Parathyroid adenoma (tissue), 2 donors: ENCODE data around the gene FAM163B.

Source experiments
- H2AFZ ChIP-seq: fragments of 300-600 bp; sonication (generic); one replicate; pipeline ENCODE4 v1.7.0; 2017; ENCODE audit warnings: antibody characterized with exemption, mild to moderate bottlenecking
- H3K27ac ChIP-seq: fragments of 300-600 bp; sonication (generic); one replicate; pipeline ENCODE4 v1.7.0; 2017
- H3K27me3 ChIP-seq: fragments of 300-600 bp; sonication (generic); one replicate; pipeline ENCODE4 v1.7.0; 2017; ENCODE audit warnings: low read length; ENCODE audit not compliant: control insufficient read depth, insufficient read depth
- H3K36me3 ChIP-seq: fragments of 300-600 bp; sonication (generic); one replicate; pipeline ENCODE4 v1.7.0; 2017; ENCODE audit warnings: low read length; ENCODE audit not compliant: control insufficient read depth, insufficient read depth
- H3K4me1 ChIP-seq: fragments of 300-600 bp; sonication (generic); one replicate; pipeline ENCODE4 v1.7.0; 2017; ENCODE audit warnings: control low read depth
- H3K4me2 ChIP-seq: fragments of 300-600 bp; sonication (generic); one replicate; pipeline ENCODE4 v1.7.0; 2017; ENCODE audit warnings: low read length
- H3K4me3 ChIP-seq: fragments of 300-600 bp; sonication (generic); one replicate; pipeline ENCODE4 v1.7.0; 2017; ENCODE audit warnings: low read depth, low read length
- H3K79me2 ChIP-seq: fragments of 300-600 bp; sonication (generic); one replicate; pipeline ENCODE4 v1.7.0; 2017; ENCODE audit warnings: control low read depth
- H3K9ac ChIP-seq: fragments of 300-600 bp; sonication (generic); one replicate; pipeline ENCODE4 v1.7.0; 2017; ENCODE audit warnings: mild to moderate bottlenecking
- H3K9me3 ChIP-seq: fragments of 300-600 bp; sonication (generic); one replicate; pipeline ENCODE4 v1.7.0; 2017; ENCODE audit warnings: low read length; ENCODE audit not compliant: control insufficient read depth
- TF ChIP-seq, protein P1 (sequence below): fragments of 300-600 bp; sonication (generic); IDR thresholded peaks from one replicate; pipeline ENCODE4 v1.7.0; 2017; ENCODE audit warnings: antibody characterized with exemption, mild to moderate bottlenecking
- donor health status: primary hyperparathyroidism.

Gene FAM163B

DNA sequence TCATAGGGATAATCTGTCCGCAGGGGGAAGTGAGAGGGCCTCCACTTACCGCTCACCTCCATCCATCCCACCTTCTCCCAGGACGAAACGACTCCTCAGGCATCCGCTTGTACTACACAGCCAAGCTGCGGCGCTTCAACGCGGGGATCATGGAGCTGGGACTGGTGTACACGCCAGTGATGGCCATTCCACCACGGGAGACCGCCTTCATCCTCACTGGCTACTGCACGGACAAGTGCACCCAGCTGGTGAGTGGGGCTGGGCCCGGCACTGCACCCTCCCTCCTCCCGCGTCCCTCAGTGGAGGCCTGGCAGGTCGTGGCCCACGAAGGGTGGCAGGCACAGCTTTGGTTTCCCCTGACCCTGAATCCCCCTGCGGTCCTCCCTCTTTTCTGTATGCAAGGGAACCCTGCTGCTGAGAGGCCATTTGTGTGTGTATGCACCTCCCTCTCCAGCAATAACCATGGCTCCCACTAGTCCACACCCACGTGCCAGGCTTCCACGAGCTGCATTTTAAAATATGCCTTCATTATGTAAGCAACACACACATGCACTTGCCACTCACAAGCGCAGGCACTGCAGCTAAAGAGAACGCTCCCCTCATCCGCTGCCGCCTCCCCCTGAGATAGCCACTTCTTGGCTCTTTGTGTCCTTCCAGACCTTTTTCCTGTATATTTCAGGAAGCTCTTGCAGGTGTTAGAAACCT is 38.7 kb upstream of the FAM163B start:
- Histone ChIP-seq H3K4me1 (no peaks in the 10 kb centered on the region), H3K27me3 (peaks cover 3% of the 10 kb centered on the region), H2AFZ (no peak overlapping the region), H3K9me3 (no peaks in the 10 kb centered on the region), H3K4me2 (no peak overlapping the region), H3K79me2 (no peaks in the 10 kb centered on the region), H3K9ac (no peak overlapping the region), H3K4me3 (no peak overlapping the region), H3K27ac (no peak overlapping the region), H3K36me3 (no peaks in the 10 kb centered on the region)
- TF ChIP-seq, protein P1, sequence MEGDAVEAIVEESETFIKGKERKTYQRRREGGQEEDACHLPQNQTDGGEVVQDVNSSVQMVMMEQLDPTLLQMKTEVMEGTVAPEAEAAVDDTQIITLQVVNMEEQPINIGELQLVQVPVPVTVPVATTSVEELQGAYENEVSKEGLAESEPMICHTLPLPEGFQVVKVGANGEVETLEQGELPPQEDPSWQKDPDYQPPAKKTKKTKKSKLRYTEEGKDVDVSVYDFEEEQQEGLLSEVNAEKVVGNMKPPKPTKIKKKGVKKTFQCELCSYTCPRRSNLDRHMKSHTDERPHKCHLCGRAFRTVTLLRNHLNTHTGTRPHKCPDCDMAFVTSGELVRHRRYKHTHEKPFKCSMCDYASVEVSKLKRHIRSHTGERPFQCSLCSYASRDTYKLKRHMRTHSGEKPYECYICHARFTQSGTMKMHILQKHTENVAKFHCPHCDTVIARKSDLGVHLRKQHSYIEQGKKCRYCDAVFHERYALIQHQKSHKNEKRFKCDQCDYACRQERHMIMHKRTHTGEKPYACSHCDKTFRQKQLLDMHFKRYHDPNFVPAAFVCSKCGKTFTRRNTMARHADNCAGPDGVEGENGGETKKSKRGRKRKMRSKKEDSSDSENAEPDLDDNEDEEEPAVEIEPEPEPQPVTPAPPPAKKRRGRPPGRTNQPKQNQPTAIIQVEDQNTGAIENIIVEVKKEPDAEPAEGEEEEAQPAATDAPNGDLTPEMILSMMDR, result no peak

DNA sequence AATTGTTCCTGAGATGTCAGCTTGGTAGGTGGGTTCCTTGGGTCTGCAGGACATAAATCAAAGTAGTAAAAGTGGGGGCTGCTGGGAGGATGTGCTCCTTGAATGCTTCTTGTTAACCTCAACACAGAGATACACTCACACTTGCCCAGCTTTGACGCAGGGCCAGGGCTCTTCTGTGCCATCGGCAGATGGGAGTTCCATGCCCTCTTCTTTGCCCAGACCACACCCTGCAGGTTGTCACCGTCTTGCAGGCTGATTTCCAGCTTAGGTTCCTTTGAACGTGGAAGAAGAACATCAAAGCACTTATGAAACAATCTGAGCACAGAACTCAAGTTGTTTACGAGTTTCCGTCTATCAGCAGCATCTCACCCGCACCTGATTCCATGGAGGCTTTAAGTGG is 38.0 kb upstream of the FAM163B start:
- H3K27me3 ChIP-seq, result peaks cover 3% of the 10 kb centered on the region
- TF ChIP-seq, protein P1, result no peak
- H3K4me1 ChIP-seq, result no peaks in the 10 kb centered on the region
- no peak overlapping the region for H3K4me3 ChIP-seq
- no peaks in the 10 kb centered on the region for H3K79me2 ChIP-seq
- H3K9me3 ChIP-seq, result no peaks in the 10 kb centered on the region
- H3K4me2 ChIP-seq, result no peak overlapping the region
- no peaks in the 10 kb centered on the region for H3K36me3 ChIP-seq
- H3K9ac ChIP-seq, result no peak overlapping the region
- H3K27ac ChIP-seq, result no peak overlapping the region
- no peak overlapping the region for H2AFZ ChIP-seq

DNA sequence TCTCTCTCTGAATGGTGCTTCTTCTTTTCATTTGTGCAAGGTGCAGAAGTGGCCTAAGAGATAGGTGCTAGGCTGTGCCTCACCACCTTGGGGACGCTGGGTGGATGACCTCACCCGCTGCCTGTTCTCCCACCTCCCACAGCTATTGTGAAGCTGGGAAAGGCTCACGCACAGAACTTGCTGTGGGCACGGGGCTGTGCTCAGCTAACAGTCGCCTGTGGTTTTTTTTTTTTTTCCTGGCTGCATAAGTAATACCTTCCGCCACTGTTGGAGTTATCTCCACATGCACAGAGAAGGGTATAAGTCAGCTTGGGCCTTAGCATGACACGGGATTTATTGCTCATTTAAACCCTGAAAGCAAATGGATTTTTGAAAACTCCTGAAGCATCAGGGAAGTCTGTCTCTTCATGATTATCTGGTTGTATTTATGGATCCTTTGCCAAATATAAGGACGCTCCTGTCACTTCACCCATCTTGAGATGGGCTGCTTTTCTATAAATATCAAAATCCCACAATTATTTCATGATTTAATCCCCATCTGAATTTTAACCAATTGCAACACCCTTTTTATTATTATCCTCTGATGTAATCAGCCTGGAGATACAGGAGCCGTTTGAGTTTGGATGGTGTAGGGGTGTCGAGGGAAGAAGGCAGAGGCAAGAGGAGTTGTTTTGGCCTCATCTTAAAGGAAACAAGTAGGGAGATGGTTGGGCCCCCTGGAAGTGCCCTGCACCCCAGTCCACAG is 36.0 kb upstream of the FAM163B start:
- Histone ChIP-seq H3K36me3 (no peaks in the 10 kb centered on the region), H3K4me1 (no peaks in the 10 kb centered on the region), H3K79me2 (no peaks in the 10 kb centered on the region), H3K27ac (no peak overlapping the region), H3K4me2 (no peak overlapping the region), H3K4me3 (no peak overlapping the region), H3K9ac (no peak overlapping the region), H3K27me3 (peaks cover 3% of the 10 kb centered on the region), H3K9me3 (no peaks in the 10 kb centered on the region), H2AFZ (no peak overlapping the region)
- TF ChIP-seq, protein P1, result no peak

DNA sequence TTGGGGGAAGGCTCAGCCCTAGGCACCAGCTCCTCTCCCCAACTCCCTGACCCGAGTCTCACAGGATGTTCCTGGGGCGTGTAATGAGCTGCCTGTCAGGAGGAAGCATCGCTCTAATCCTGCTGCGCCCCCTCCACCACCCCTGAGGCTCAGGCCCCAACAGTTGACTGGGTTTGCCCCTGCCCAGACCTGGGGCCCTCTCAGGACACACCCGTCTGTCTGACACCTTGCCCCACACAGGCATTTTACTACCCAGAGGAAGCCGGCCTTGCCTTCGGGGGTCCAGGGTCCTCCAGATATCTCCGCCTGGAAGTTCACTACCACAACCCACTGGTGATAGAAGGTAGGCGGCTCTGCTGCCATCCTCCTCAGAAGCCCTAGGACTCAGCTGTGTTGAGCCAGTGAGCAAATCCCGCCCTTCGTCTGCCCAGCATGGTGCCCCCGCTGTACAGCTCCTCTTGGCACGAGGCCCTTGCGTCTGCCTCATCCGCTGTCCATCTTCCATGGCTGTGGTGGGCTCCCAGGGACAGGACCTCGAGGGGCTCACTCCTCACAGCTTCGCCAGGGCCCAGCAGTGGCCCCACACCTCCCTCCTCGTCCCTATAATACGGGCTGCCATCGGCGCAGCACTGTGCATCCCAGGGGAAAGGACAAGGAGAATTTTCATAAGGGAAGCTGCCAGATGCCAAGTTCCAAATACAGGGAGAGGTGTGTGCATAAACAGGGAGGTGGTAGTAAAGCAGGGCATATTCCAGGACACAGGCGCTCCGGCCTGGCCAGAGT is 35.0 kb upstream of the FAM163B start:
- Histone ChIP-seq H3K9me3 (no peaks in the 10 kb centered on the region), H3K9ac (no peak overlapping the region), H3K79me2 (no peaks in the 10 kb centered on the region), H3K4me3 (no peak overlapping the region), H3K4me2 (no peak overlapping the region), H2AFZ (no peak overlapping the region), H3K27me3 (peaks cover 3% of the 10 kb centered on the region), H3K27ac (no peak overlapping the region), H3K4me1 (no peaks in the 10 kb centered on the region), H3K36me3 (no peaks in the 10 kb centered on the region)
- TF ChIP-seq, protein P1, result no peak
